Epithelial cell of esophagus (primary cell): Measurements from ENCODE around the gene ADPRH.

Source experiments
- DNase-seq: peaks from one replicate; pipeline ENCODE4 v3.0.0; 2010; ENCODE audit warnings: low read depth
- H3K4me3 ChIP-seq: 2 replicates; pipeline ENCODE4 v1.5.1; 2011; ENCODE audit warnings: mild to moderate bottlenecking, low read length, control low read depth
- CTCF ChIP-seq: IDR thresholded peaks from 2 replicates; pipeline ENCODE4 v1.5.1; 2011; ENCODE audit warnings: low read depth, mild to moderate bottlenecking, low read length, control low read depth, inconsistent platforms; ENCODE audit not compliant: insufficient read depth; ENCODE audit errors: missing control alignments

ADPRH gene

GRCh38 chr3:119613872-119614271 lies 34.6 kb downstream of the ADPRH start:
- no peak overlapping the region for H3K4me3 ChIP-seq
- TF ChIP-seq CTCF, result no peak
- no peak for DNase-seq

- TF ChIP-seq CTCF, result no peak
- no peak for DNase-seq
- no peak overlapping the region for H3K4me3 ChIP-seq
These were observed 36.8 kb downstream of the ADPRH start for GRCh38 chr3:119616056-119616455.

DNA sequence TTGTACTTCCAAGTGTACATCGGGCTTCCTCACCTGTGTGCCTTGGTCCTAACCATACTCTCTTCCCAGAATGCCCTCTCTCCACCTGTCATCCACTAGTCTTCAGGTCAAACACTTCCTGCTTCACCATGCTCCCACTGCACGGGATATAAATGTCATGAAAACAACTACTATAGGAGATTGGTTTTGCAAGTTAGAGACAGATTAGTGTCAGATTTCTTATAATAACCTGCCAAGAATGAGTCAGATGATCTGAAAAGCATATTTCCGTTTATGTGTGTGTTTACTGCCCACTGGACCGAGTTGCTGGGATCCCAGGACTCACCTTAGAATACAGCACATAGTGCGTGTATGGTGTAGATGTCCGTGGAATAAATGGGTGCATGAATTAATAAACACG lies 39.8 kb downstream of the ADPRH start:
- no peak for TF ChIP-seq CTCF

DNA sequence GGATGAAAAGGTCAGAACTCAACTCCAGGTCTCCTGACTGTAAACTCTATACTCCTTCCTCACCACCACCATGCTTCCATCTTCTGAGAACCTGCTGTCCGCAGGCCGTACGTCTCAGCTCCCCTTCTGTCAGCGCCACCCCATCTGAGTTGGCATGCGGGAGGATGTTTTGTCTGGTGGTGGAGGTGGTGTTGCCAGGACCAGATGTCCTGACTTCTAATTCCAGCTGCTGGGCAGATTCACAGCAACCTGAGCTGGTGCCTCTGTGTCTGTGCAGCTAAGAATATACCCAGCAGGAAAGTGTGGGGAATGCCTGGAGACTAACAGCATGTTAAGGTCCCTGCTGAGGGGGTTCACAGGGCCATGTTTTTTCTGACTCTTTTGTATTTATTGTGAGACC lies 41.6 kb downstream of the ADPRH start:
- TF ChIP-seq CTCF, result no peak

More for the DNA sequence above, 39.8 kb downstream of the ADPRH start:
- no peak overlapping the region for H3K4me3 ChIP-seq
- peak; percentile 27 for DNase-seq

DNA sequence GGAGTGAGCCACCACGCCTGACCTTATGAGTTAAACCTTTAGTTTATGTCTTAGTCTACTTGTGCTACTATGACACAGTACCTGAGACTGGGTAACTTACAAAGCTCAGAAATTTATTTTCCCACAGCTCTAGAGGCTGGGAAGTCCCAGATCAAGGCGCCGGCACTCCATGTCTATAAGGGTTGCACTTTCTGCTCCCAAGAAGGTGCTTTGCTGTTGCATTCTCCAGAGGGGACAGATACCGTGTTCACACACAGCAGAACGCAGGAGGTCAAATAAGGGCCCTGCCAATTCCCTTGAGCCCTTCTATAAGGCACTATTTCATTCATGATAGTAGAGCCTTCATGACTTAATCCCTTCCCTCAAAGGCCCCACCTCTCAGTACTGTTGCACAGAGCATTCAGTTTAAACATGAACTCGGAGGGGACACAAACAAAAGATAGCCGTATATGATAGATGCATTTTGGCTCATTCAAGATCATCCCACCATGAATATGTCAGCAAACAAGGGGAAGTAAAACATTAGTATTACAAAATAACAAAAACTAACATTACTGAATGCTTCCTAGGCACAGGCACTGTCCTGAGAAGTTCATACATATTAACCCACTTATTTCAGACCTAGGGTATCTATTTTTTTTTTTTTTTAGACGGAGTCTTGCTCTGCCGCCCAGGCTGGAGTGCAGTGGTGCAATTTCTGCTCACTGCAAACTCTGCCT lies 44.9 kb downstream of the ADPRH start:
- no peak for TF ChIP-seq CTCF
- no peak for DNase-seq
- H3K4me3 ChIP-seq, result no peak overlapping the region

More for the DNA sequence above, 41.6 kb downstream of the ADPRH start:
- no peak for DNase-seq
- H3K4me3 ChIP-seq, result no peak overlapping the region

- no peak overlapping the region for H3K4me3 ChIP-seq
- no peak for DNase-seq
- no peak for TF ChIP-seq CTCF
These were observed 46.3 kb downstream of the ADPRH start for GRCh38 chr3:119625451-119626153.
